ENCODE data around the gene NTSR1. TPM values are rescaled to one million over a fixed set of nuclear protein-coding genes. Genes with fewer than 3 reads are reported as not detected.

NTSR1 gene
- total and polyA plus RNA-seq, 4 donors, result 0.03 to 0.33 (median 0.08) TPM; not detected in 1

- Histone ChIP-seq H3K27ac (ENCODE audit: low read depth in 1 of 2, low read length in 2 of 2) (no peak overlapping the region), H3K36me3 (ENCODE audit: control insufficient read depth in 4 of 4, insufficient read depth in 3 of 4, low read depth in 1 of 4, low read length in 3 of 4) (no peaks in the 10 kb centered on the region), H3K9me3 (ENCODE audit: control insufficient read depth in 4 of 4, low read length in 3 of 4) (no peaks in the 10 kb centered on the region), H3K4me1 (ENCODE audit: control insufficient read depth in 4 of 4, insufficient read depth in 4 of 4, low read length in 3 of 4) (peaks cover 0 to 3% (median 1%) of the 10 kb centered on the region in 4 donors), H3K9ac (ENCODE audit: low read depth in 1 of 2, low read length in 2 of 2) (no peak overlapping the region), H3K4me3 (ENCODE audit: low read depth in 1 of 3, low read length in 3 of 3) (no peak overlapping the region), H3K27me3 (ENCODE audit: control insufficient read depth in 4 of 4, insufficient read depth in 4 of 4, low read length in 3 of 4) (peaks cover 0 to 8% (median 4%) of the 10 kb centered on the region in 4 donors)
- DNase-seq (ENCODE audit: low spot score), result no peak
- WGBS, result 39% methylated on average over 16 of the region's 16 CpGs
- TF ChIP-seq RAD21 (IDR thresholded peaks at IDR 0.05), result no peak
- no peak for TF ChIP-seq REST (IDR thresholded peaks at IDR 0.05)
- TF ChIP-seq FOXA2 (IDR thresholded peaks at IDR 0.05), result no peak
- no peak for TF ChIP-seq SP1 (IDR thresholded peaks at IDR 0.05)
These were observed 1.2 kb upstream of the NTSR1 start for GRCh38 chr20:62707276-62707920.

GRCh38 chr20:62707921-62708521, 615 bp upstream of the NTSR1 start:
- Histone ChIP-seq H3K9me3 (ENCODE audit: control insufficient read depth in 4 of 4, low read length in 3 of 4) (no peaks in the 10 kb centered on the region), H3K27ac (ENCODE audit: low read depth in 1 of 2, low read length in 2 of 2) (no peak overlapping the region), H3K27me3 (ENCODE audit: control insufficient read depth in 4 of 4, insufficient read depth in 4 of 4, low read length in 3 of 4) (peaks cover 0 to 8% (median 4%) of the 10 kb centered on the region in 4 donors), H3K4me3 (ENCODE audit: low read depth in 1 of 3, low read length in 3 of 3) (no peak overlapping the region), H3K4me1 (ENCODE audit: control insufficient read depth in 4 of 4, insufficient read depth in 4 of 4, low read length in 3 of 4) (peaks cover 0 to 3% (median 1%) of the 10 kb centered on the region in 4 donors), H3K36me3 (ENCODE audit: control insufficient read depth in 4 of 4, insufficient read depth in 3 of 4, low read depth in 1 of 4, low read length in 3 of 4) (no peaks in the 10 kb centered on the region), H3K9ac (ENCODE audit: low read depth in 1 of 2, low read length in 2 of 2) (no peak overlapping the region)
- 5% methylated on average over 20 of the region's 20 CpGs for WGBS
- TF ChIP-seq EGR1 (IDR thresholded peaks at IDR 0.05; ENCODE audit: low read depth in 2 of 2) (no peak), SP1 (IDR thresholded peaks at IDR 0.05) (no peak), ZBTB33 (IDR thresholded peaks at IDR 0.05) (no peak)
- no peak for DNase-seq (ENCODE audit: low spot score)

- Histone ChIP-seq H3K9ac (ENCODE audit: low read depth in 1 of 2, low read length in 2 of 2) (no peak overlapping the region), H3K36me3 (ENCODE audit: control insufficient read depth in 4 of 4, insufficient read depth in 3 of 4, low read depth in 1 of 4, low read length in 3 of 4) (no peaks in the 10 kb centered on the region), H3K4me1 (ENCODE audit: control insufficient read depth in 4 of 4, insufficient read depth in 4 of 4, low read length in 3 of 4) (peaks cover 0 to 3% (median 1%) of the 10 kb centered on the region in 4 donors), H3K4me3 (ENCODE audit: low read depth in 1 of 3, low read length in 3 of 3) (no peak overlapping the region), H3K27me3 (ENCODE audit: control insufficient read depth in 4 of 4, insufficient read depth in 4 of 4, low read length in 3 of 4) (peaks cover 0 to 8% (median 4%) of the 10 kb centered on the region in 4 donors), H3K9me3 (ENCODE audit: control insufficient read depth in 4 of 4, low read length in 3 of 4) (no peaks in the 10 kb centered on the region), H3K27ac (ENCODE audit: low read depth in 1 of 2, low read length in 2 of 2) (no peak overlapping the region)
- 77% methylated on average over 30 of the region's 30 CpGs for WGBS
- DNase-seq (ENCODE audit: low spot score), result no peak
- TF ChIP-seq FOXA2 (IDR thresholded peaks at IDR 0.05) (no peak), SP1 (IDR thresholded peaks at IDR 0.05) (no peak), JUND (IDR thresholded peaks at IDR 0.05) (no peak), RAD21 (IDR thresholded peaks at IDR 0.05) (no peak), ATF3 (IDR thresholded peaks at IDR 0.05) (no peak)
These were observed 885 bp downstream of the NTSR1 start for GRCh38 chr20:62709537-62709905.
